Measurements from ENCODE around the gene SLC25A48. TPM values are rescaled to one million over a fixed set of nuclear protein-coding genes. Genes with fewer than 3 reads are reported as not detected.

SLC25A48 gene
- total RNA-seq, 1 experiment from 2014 or later, result 1.6 TPM

DNA sequence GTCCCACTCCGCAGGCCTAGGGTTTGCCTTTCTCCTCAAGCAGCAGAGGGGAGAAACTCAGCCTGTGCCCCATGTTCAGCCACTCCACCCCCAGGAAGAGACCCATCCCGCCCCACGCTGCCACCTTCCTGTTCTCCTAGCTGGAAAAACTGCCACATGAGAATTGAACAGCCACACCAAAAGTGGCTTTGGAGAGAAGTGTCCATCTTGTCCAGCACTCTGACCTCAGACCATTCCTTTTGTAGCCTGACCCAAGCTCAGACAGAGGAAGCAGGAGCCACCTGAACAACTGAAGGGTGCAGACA lies 8.3 kb upstream of the SLC25A48 start:
- no peaks in the 10 kb centered on the region for H3K36me3 Mint-ChIP-seq (ENCODE audit: insufficient read depth, unreplicated experiment)
- H3K9me3 ChIP-seq, result no peaks in the 10 kb centered on the region
- H3K4me1 ChIP-seq, result no peaks in the 10 kb centered on the region
- H3K27ac Mint-ChIP-seq (ENCODE audit: unreplicated experiment), result no peak overlapping the region
- DNase-seq, result no peak
- no peak overlapping the region for H3K4me3 ChIP-seq (ENCODE audit: low read depth, low read length)
- POLR2A ChIA-PET, result no interaction called here
- H3K27me3 Mint-ChIP-seq (ENCODE audit: insufficient read depth, unreplicated experiment), result peaks cover 32% of the 10 kb centered on the region
- intact Hi-C loops (cut with micrococcal nuclease; ENCODE audit: unreplicated experiment), result no loop called here
- TF ChIP-seq, protein P1, sequence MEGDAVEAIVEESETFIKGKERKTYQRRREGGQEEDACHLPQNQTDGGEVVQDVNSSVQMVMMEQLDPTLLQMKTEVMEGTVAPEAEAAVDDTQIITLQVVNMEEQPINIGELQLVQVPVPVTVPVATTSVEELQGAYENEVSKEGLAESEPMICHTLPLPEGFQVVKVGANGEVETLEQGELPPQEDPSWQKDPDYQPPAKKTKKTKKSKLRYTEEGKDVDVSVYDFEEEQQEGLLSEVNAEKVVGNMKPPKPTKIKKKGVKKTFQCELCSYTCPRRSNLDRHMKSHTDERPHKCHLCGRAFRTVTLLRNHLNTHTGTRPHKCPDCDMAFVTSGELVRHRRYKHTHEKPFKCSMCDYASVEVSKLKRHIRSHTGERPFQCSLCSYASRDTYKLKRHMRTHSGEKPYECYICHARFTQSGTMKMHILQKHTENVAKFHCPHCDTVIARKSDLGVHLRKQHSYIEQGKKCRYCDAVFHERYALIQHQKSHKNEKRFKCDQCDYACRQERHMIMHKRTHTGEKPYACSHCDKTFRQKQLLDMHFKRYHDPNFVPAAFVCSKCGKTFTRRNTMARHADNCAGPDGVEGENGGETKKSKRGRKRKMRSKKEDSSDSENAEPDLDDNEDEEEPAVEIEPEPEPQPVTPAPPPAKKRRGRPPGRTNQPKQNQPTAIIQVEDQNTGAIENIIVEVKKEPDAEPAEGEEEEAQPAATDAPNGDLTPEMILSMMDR (IDR thresholded peaks at IDR 0.05; ENCODE audit: insufficient read depth in 1 of 2, low read depth in 1 of 2, low read length in 1 of 2, severe bottlenecking in 1 of 2, unreplicated experiment in 1 of 2), result no peak
- no TSS peak for BruUV-seq (replicated peaks)
- peaks cover 7% of the 10 kb centered on the region for H3K4me1 Mint-ChIP-seq (ENCODE audit: low read depth, unreplicated experiment)
- H3K27me3 ChIP-seq (replicated peaks; ENCODE audit: control insufficient read depth, insufficient read depth, low read length), result 0 out of 2 replicates have a peak, but pooled peaks cover 1% of the 10 kb centered on the region
- no peaks in the 10 kb centered on the region for H3K9me3 Mint-ChIP-seq (ENCODE audit: unreplicated experiment)
- no peaks in the 10 kb centered on the region for H3K36me3 ChIP-seq (ENCODE audit: control insufficient read depth, insufficient read depth, low read length)
- H3K4me3 Mint-ChIP-seq (ENCODE audit: unreplicated experiment), result no peak overlapping the region
- CTCF ChIA-PET, result interaction anchor here (1.0 kb wide), 1 partner anchor 265 kb away, joined by 4 read pairs; no protein-coding TSS in a partner anchor

DNA sequence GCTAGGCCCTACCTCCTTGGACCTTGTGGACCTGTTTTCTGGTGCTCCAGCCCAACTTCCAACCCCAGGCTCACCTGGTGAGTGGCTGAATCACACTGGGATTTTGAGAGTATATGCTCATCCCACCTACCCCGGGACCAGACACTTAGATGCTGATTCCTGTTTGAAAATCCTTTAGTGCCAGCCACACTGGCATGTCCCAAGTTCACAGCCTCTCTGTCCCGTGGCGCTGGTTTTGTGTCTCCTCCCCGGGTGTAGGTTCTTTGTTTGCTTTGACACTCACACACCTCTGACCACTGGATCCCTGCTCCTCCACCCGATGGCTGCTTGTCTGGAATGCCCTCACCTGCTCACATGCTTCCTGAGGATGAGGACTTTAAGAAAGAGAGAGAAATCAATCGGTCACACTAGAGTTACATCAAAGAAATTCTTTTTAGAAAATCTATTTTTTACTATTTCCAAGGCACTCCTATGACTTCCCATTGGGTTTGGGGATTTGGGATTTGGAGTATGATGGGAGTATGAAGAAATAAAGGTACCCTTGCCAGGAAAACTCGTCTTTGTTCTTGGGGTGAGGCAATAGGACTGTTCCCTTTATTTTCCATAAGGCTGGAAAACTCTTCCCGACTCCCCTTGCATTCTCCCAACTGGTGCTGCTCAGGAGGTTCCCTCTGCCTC lies 7.3 kb upstream of the SLC25A48 start:
- Histone ChIP-seq H3K9me3 (no peaks in the 10 kb centered on the region), H3K36me3 (ENCODE audit: control insufficient read depth, insufficient read depth, low read length) (no peaks in the 10 kb centered on the region), H3K4me3 (ENCODE audit: low read depth, low read length) (no peak overlapping the region), H3K27me3 (replicated peaks; ENCODE audit: control insufficient read depth, insufficient read depth, low read length) (0 out of 2 replicates have a peak, but pooled peaks cover 1% of the 10 kb centered on the region), H3K4me1 (no peaks in the 10 kb centered on the region)
- Mint-ChIP-seq H3K4me3 (ENCODE audit: unreplicated experiment) (no peak overlapping the region), H3K9me3 (ENCODE audit: unreplicated experiment) (no peaks in the 10 kb centered on the region), H3K27ac (ENCODE audit: unreplicated experiment) (no peak overlapping the region), H3K27me3 (ENCODE audit: insufficient read depth, unreplicated experiment) (peaks cover 41% of the 10 kb centered on the region), H3K36me3 (ENCODE audit: insufficient read depth, unreplicated experiment) (no peaks in the 10 kb centered on the region), H3K4me1 (ENCODE audit: low read depth, unreplicated experiment) (peaks cover 7% of the 10 kb centered on the region)
- TF ChIP-seq, protein P1 (IDR thresholded peaks at IDR 0.05; ENCODE audit: insufficient read depth in 1 of 2, low read depth in 1 of 2, low read length in 1 of 2, severe bottlenecking in 1 of 2, unreplicated experiment in 1 of 2), result no peak
- DNase-seq, result no peak
- ChIA-PET POLR2A (no interaction called here), CTCF (interaction anchor here (1.4 to 2.2 kb wide), 3 partner anchors 254 to 266 kb away, joined by 3 to 12 read pairs (median 7); no protein-coding TSS in a partner anchor)
- no TSS peak for BruUV-seq (replicated peaks)
- intact Hi-C loops (cut with micrococcal nuclease; ENCODE audit: unreplicated experiment), result no loop called here

DNA sequence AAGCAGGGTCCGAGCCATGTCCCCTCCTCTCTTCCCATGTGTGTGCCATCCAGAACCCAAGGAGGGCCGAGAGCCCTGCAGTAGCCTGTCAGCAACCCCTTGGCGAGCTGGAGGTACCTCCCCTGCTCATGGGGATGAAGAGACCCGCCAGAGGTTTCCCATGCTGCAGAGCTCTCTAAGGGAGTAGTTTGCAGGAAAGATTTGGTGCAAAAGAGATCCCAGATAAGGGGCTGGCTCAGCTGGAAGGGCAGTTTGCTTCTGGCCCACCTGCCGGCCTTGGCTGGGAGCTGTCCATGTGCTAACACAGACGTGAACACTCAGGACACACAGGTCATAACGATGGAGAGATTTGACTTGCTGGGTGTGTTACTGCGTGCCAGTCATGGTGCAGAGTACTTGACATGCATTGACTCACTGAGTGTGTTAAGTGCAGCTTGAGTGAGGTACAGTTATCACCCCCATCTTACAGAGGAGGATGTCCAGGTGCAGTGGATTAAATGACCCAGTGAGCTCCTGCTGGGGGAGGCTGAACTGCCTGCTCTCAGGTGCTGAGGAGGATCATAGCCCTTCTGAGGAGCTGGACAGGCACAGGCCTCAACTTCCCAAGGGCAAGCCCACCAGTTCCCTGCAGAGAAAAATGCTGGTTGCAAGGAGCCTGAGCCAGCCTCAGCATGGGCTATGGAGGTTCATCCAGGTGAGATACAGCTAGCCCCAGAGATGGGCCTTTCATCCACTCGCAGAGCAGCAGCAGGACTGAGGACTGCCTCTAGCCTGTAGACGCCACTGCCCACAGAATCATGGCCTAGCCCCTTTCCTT lies 6.3 kb upstream of the SLC25A48 start:
- Histone ChIP-seq H3K36me3 (ENCODE audit: control insufficient read depth, insufficient read depth, low read length) (no peaks in the 10 kb centered on the region), H3K4me3 (ENCODE audit: low read depth, low read length) (no peak overlapping the region), H3K27me3 (replicated peaks; ENCODE audit: control insufficient read depth, insufficient read depth, low read length) (0 out of 2 replicates have a peak, but pooled peaks cover 1% of the 10 kb centered on the region), H3K4me1 (no peaks in the 10 kb centered on the region), H3K9me3 (no peaks in the 10 kb centered on the region)
- no peaks in the 10 kb centered on the region for H3K36me3 Mint-ChIP-seq (ENCODE audit: insufficient read depth, unreplicated experiment)
- TF ChIP-seq, protein P1 (IDR thresholded peaks at IDR 0.05; ENCODE audit: insufficient read depth in 1 of 2, low read depth in 1 of 2, low read length in 1 of 2, severe bottlenecking in 1 of 2, unreplicated experiment in 1 of 2), result no peak
- BruUV-seq (replicated peaks), result no TSS peak
- H3K9me3 Mint-ChIP-seq (ENCODE audit: unreplicated experiment), result no peaks in the 10 kb centered on the region
- peaks cover 7% of the 10 kb centered on the region for H3K4me1 Mint-ChIP-seq (ENCODE audit: low read depth, unreplicated experiment)
- intact Hi-C loops (cut with micrococcal nuclease; ENCODE audit: unreplicated experiment), result no loop called here
- ChIA-PET CTCF (interaction anchor here (1.4 to 2.2 kb wide), 4 partner anchors 255 to 274 kb away, joined by 3 to 12 read pairs (median 7); no protein-coding TSS in a partner anchor), POLR2A (no interaction called here)
- peaks cover 44% of the 10 kb centered on the region for H3K27me3 Mint-ChIP-seq (ENCODE audit: insufficient read depth, unreplicated experiment)
- H3K27ac Mint-ChIP-seq (ENCODE audit: unreplicated experiment), result no peak overlapping the region
- DNase-seq, result no peak
- no peak overlapping the region for H3K4me3 Mint-ChIP-seq (ENCODE audit: unreplicated experiment)
